ENCODE results near the gene AKNA. TPM values are rescaled to one million over a fixed set of nuclear protein-coding genes. Genes with fewer than 3 reads are reported as not detected.

Gene AKNA
- 100 to 1,000 TPM; 106 to 107 TPM for total RNA-seq

GRCh38 chr9:114387680-114388356 is at the start of gene AKNA:
AKNA (minus strand) TSS chr9:114387982; CDS start chr9:114381333, 6,649 bp downstream.
- POLR2A ChIA-PET: interaction anchor here (1.1 to 6.7 kb wide), 6 partner anchors 9 to 304 kb away, joined by 3 to 65 read pairs (median 21); no protein-coding TSS in a partner anchor

GRCh38 chr9:114437401-114437893 is 49.7 kb upstream of the AKNA start:
- POLR2A ChIA-PET: no interaction called here
- CTCF ChIA-PET: no interaction called here

More at GRCh38 chr9:114387680-114388356, at the start of gene AKNA:
- CTCF ChIA-PET: interaction anchor here (3.0 to 10.7 kb wide), 5 partner anchors 10 to 48 kb away, joined by 12 to 137 read pairs (median 21); no protein-coding TSS in a partner anchor

- POLR2A ChIA-PET: no interaction called here
These were observed 47.1 kb upstream of the AKNA start for GRCh38 chr9:114434878-114435311.

GRCh38 chr9:114433720-114434255 is 46.0 kb upstream of the AKNA start:
- POLR2A ChIA-PET: no interaction called here
- CTCF ChIA-PET: interaction anchor here (0.6 to 2.5 kb wide), 4 partner anchors 16 to 220 kb away, joined by 3 to 6 read pairs (median 4); no protein-coding TSS in a partner anchor

More at GRCh38 chr9:114434878-114435311, 47.1 kb upstream of the AKNA start:
- CTCF ChIA-PET: interaction anchor here (0.6 to 2.5 kb wide), 5 partner anchors 12 to 219 kb away, joined by 3 to 8 read pairs (median 4); no protein-coding TSS in a partner anchor

GRCh38 chr9:114433086-114433485 is 45.3 kb upstream of the AKNA start:
- POLR2A ChIA-PET: no interaction called here
- CTCF ChIA-PET: interaction anchor here (0.6 to 0.8 kb wide), 2 partner anchors 74 to 221 kb away, joined by 3 read pairs; no protein-coding TSS in a partner anchor

GRCh38 chr9:114432323-114433067 is 44.7 kb upstream of the AKNA start:
- POLR2A ChIA-PET: no interaction called here
- CTCF ChIA-PET: no interaction called here

GRCh38 chr9:114431770-114432169 is 44.0 kb upstream of the AKNA start:
- POLR2A ChIA-PET: no interaction called here

GRCh38 chr9:114431003-114431402 is 43.2 kb upstream of the AKNA start:
- ChIA-PET POLR2A (no interaction called here), CTCF (interaction anchor here (1.0 kb wide), 1 partner anchor 222 kb away, joined by 3 read pairs; no protein-coding TSS in a partner anchor)

More at GRCh38 chr9:114431770-114432169, 44.0 kb upstream of the AKNA start:
- CTCF ChIA-PET: interaction anchor here (1.0 kb wide), 1 partner anchor 222 kb away, joined by 3 read pairs; no protein-coding TSS in a partner anchor

- ChIA-PET POLR2A (no interaction called here), CTCF (no interaction called here)
These were observed 42.7 kb upstream of the AKNA start for GRCh38 chr9:114430457-114430856.

- ChIA-PET CTCF (interaction anchor here (0.6 kb wide), 1 partner anchor 29 kb away, joined by 4 read pairs; no protein-coding TSS in a partner anchor), POLR2A (interaction anchor here (0.6 kb wide), 1 partner anchor 179 kb away, joined by 3 read pairs; no protein-coding TSS in a partner anchor)
These were observed 41.7 kb upstream of the AKNA start for GRCh38 chr9:114429488-114429887.

GRCh38 chr9:114428466-114428865 is 40.7 kb upstream of the AKNA start:
- CTCF ChIA-PET: interaction anchor here (2.8 kb wide), 1 partner anchor 23 kb away, joined by 8 read pairs; no protein-coding TSS in a partner anchor
- POLR2A ChIA-PET: no interaction called here

- CTCF ChIA-PET: interaction anchor here (2.8 kb wide), 1 partner anchor 22 kb away, joined by 8 read pairs; no protein-coding TSS in a partner anchor
- POLR2A ChIA-PET: no interaction called here
These were observed 39.9 kb upstream of the AKNA start for GRCh38 chr9:114427644-114428043.

- ChIA-PET CTCF (interaction anchor here (2.8 kb wide), 1 partner anchor 21 kb away, joined by 8 read pairs; no protein-coding TSS in a partner anchor), POLR2A (no interaction called here)
These were observed 38.5 kb upstream of the AKNA start for GRCh38 chr9:114426046-114426948.

- POLR2A ChIA-PET: no interaction called here
- CTCF ChIA-PET: no interaction called here
These were observed 37.3 kb upstream of the AKNA start for GRCh38 chr9:114425126-114425525.

GRCh38 chr9:114424126-114424525 is 36.3 kb upstream of the AKNA start:
- CTCF ChIA-PET: no interaction called here
- POLR2A ChIA-PET: no interaction called here

- ChIA-PET POLR2A (no interaction called here), CTCF (interaction anchor here (1.3 kb wide), 1 partner anchor 18 kb away, joined by 4 read pairs; no protein-coding TSS in a partner anchor)
These were observed 35.4 kb upstream of the AKNA start for GRCh38 chr9:114423181-114423580.

- ChIA-PET CTCF (interaction anchor here (1.2 kb wide), 1 partner anchor 260 kb away, joined by 3 read pairs; the partner anchor contains the start of gene TEX48), POLR2A (no interaction called here)
These were observed 33.4 kb upstream of the AKNA start for GRCh38 chr9:114421147-114421546.

- CTCF ChIA-PET: no interaction called here
- POLR2A ChIA-PET: no interaction called here
These were observed 32.0 kb upstream of the AKNA start for GRCh38 chr9:114419796-114420195.

Data from activated CD8-positive, alpha-beta memory T cell treated with anti-CD3 and anti-CD28 coated beads for 36 hours (primary cell).